ENCODE data around the gene TLX3. TPM values are rescaled to one million over a fixed set of nuclear protein-coding genes. Genes with fewer than 3 reads are reported as not detected.

Gene TLX3
- total and polyA plus RNA-seq, 2 of the 8 experiments (the other 6 are each of a cell fraction or from before 2014, with no cell fraction given), result not detected

DNA sequence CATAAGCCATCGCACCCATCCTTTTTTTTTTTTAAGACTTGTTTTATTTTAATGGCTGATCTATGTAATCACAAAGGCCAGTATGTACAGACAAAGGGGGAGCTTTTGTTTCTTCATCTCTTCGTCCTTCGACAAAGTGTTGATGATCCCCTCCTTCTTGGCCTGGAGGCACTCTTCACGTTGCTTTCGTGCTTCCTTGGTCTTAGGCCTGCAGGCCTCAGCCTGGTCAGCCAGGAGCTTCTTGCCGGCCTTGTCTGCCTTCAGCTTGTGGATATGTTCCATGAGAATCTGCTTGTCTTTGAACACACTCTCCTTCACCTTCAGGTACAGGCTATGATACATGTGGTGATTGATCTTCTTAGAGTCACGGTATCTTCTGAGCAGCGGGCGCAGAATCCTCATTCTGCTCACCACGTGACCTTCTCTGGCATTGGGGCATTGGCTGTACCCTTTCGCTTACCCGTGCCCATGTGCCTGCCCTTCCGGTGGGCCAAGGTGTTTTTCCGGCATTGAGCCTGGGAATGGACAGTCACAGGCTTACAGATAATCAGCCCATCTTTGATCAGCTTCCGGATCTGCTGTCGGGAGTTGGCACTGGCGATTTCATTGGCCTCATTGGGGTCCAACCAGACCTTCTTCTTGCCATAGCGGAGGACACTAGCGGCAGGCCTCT, 36.0 kb downstream of the TLX3 start (continued):
- TF ChIP-seq, protein P1, sequence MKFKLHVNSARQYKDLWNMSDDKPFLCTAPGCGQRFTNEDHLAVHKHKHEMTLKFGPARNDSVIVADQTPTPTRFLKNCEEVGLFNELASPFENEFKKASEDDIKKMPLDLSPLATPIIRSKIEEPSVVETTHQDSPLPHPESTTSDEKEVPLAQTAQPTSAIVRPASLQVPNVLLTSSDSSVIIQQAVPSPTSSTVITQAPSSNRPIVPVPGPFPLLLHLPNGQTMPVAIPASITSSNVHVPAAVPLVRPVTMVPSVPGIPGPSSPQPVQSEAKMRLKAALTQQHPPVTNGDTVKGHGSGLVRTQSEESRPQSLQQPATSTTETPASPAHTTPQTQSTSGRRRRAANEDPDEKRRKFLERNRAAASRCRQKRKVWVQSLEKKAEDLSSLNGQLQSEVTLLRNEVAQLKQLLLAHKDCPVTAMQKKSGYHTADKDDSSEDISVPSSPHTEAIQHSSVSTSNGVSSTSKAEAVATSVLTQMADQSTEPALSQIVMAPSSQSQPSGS (IDR thresholded peaks at IDR 0.05; ENCODE audit: low read length), result no peak
- TF ChIP-seq TAF7 (optimal IDR thresholded peaks at IDR 0.05; ENCODE audit: borderline replicate concordance, low read depth, low read length) (no peak), POU5F1 (IDR thresholded peaks at IDR 0.05; ENCODE audit: low read depth, low read length) (no peak)

Measured in H1 (cell line).